ENCODE measurements around the gene CPED1.

Gene CPED1

GRCh38 chr7:121011401-121011800, 22.9 kb downstream of the CPED1 start:
- TF ChIP-seq TCF4 (CRISPR knock-in tag; IDR thresholded peaks at IDR 0.05; ENCODE audit: borderline replicate concordance) (0 out of 2 replicates have a peak, but pooled peaks have one; percentile 46), PATZ1 (CRISPR knock-in tag; IDR thresholded peaks at IDR 0.05; ENCODE audit: borderline replicate concordance) (no peak)
- no peak for ATAC-seq

GRCh38 chr7:121012170-121012874, 23.8 kb downstream of the CPED1 start:
- TF ChIP-seq ZC3H10 (CRISPR knock-in tag; IDR thresholded peaks at IDR 0.05), result no peak
- TF ChIP-seq SNAI2 (CRISPR knock-in tag; IDR thresholded peaks at IDR 0.05), result no peak
- no peak for TF ChIP-seq CSRNP3 (CRISPR knock-in tag; IDR thresholded peaks at IDR 0.05)
- no peak for TF ChIP-seq PATZ1 (CRISPR knock-in tag; IDR thresholded peaks at IDR 0.05; ENCODE audit: borderline replicate concordance)
- TF ChIP-seq POU6F1 (CRISPR knock-in tag; IDR thresholded peaks at IDR 0.05; ENCODE audit: borderline replicate concordance, low read depth), result no peak
- no peak for TF ChIP-seq ISL1 (CRISPR knock-in tag; IDR thresholded peaks at IDR 0.05)
- TF ChIP-seq ARNTL (CRISPR knock-in tag; IDR thresholded peaks at IDR 0.05; ENCODE audit: borderline replicate concordance, low read depth), result no peak
- no peak for TF ChIP-seq TCF4 (CRISPR knock-in tag; IDR thresholded peaks at IDR 0.05; ENCODE audit: borderline replicate concordance)
- TF ChIP-seq OSR1 (CRISPR knock-in tag; IDR thresholded peaks at IDR 0.05), result no peak
- TF ChIP-seq TOX (CRISPR knock-in tag; IDR thresholded peaks at IDR 0.05; ENCODE audit: borderline replicate concordance), result no peak
- no peak for ATAC-seq

- no peak for ATAC-seq
- TF ChIP-seq ZFP30 (CRISPR knock-in tag; IDR thresholded peaks at IDR 0.05) (no peak), ZNF565 (CRISPR knock-in tag; conservative IDR thresholded peaks at IDR 0.05; ENCODE audit: low read depth) (no peak), ISL1 (CRISPR knock-in tag; IDR thresholded peaks at IDR 0.05) (no peak), ZC3H10 (CRISPR knock-in tag; IDR thresholded peaks at IDR 0.05) (no peak), ZNF8 (CRISPR knock-in tag; IDR thresholded peaks at IDR 0.05) (no peak), CSDC2 (CRISPR knock-in tag; IDR thresholded peaks at IDR 0.05) (no peak), ZNF70 (CRISPR knock-in tag; IDR thresholded peaks at IDR 0.05) (no peak), POU6F1 (CRISPR knock-in tag; IDR thresholded peaks at IDR 0.05; ENCODE audit: borderline replicate concordance, low read depth) (no peak)
Measured at GRCh38 chr7:121012919-121013318, 24.4 kb downstream of the CPED1 start.

GRCh38 chr7:121015560-121015959, 27.0 kb downstream of the CPED1 start:
- no peak for ATAC-seq

More at GRCh38 chr7:121015560-121015959, 27.0 kb downstream of the CPED1 start:
- TF ChIP-seq TSHZ2 (CRISPR knock-in tag; IDR thresholded peaks at IDR 0.05) (no peak), ZFP30 (CRISPR knock-in tag; IDR thresholded peaks at IDR 0.05) (no peak), ZFP3 (CRISPR knock-in tag; IDR thresholded peaks at IDR 0.05) (no peak), TOX (CRISPR knock-in tag; IDR thresholded peaks at IDR 0.05; ENCODE audit: borderline replicate concordance) (no peak), TCF4 (CRISPR knock-in tag; IDR thresholded peaks at IDR 0.05; ENCODE audit: borderline replicate concordance) (no peak), ESRRG (CRISPR knock-in tag; IDR thresholded peaks at IDR 0.05) (no peak), ISL1 (CRISPR knock-in tag; IDR thresholded peaks at IDR 0.05) (no peak), ZNF70 (CRISPR knock-in tag; IDR thresholded peaks at IDR 0.05) (no peak), RARB (CRISPR knock-in tag; IDR thresholded peaks at IDR 0.05) (no peak), ZNF8 (CRISPR knock-in tag; IDR thresholded peaks at IDR 0.05) (no peak), CSDC2 (CRISPR knock-in tag; IDR thresholded peaks at IDR 0.05) (no peak), ZNF565 (CRISPR knock-in tag; conservative IDR thresholded peaks at IDR 0.05; ENCODE audit: low read depth) (no peak), ZC3H10 (CRISPR knock-in tag; IDR thresholded peaks at IDR 0.05) (no peak), OSR1 (CRISPR knock-in tag; IDR thresholded peaks at IDR 0.05) (no peak), PATZ1 (CRISPR knock-in tag; IDR thresholded peaks at IDR 0.05; ENCODE audit: borderline replicate concordance) (no peak), ARNTL (CRISPR knock-in tag; IDR thresholded peaks at IDR 0.05; ENCODE audit: borderline replicate concordance, low read depth) (no peak)

Data from SK-N-SH treated with all-trans-retinoic acid at 6 μM for 48 hours (cell line).